Lower leg skin (tissue), 3 donors: Measurements from ENCODE around the gene ZBTB1.

Source experiments
- POLR2A ChIP-seq, 2 donors: fragments of 450-650 bp; IDR thresholded peaks; one replicate each; pipeline ENCODE4 v1.6.1; 2016 to 2017; ENCODE audit warnings: antibody characterized with exemption in 2 of 2, mild to moderate bottlenecking in 1 of 2, moderate library complexity in 1 of 2
- TF ChIP-seq, protein P1 (sequence below), 3 donors: fragments of 450-650 bp; IDR thresholded peaks; one replicate each; pipeline ENCODE4 v1.5.1; 2016; ENCODE audit warnings: antibody characterized with exemption in 3 of 3, mild to moderate bottlenecking in 3 of 3, moderate library complexity in 2 of 3

DNA sequence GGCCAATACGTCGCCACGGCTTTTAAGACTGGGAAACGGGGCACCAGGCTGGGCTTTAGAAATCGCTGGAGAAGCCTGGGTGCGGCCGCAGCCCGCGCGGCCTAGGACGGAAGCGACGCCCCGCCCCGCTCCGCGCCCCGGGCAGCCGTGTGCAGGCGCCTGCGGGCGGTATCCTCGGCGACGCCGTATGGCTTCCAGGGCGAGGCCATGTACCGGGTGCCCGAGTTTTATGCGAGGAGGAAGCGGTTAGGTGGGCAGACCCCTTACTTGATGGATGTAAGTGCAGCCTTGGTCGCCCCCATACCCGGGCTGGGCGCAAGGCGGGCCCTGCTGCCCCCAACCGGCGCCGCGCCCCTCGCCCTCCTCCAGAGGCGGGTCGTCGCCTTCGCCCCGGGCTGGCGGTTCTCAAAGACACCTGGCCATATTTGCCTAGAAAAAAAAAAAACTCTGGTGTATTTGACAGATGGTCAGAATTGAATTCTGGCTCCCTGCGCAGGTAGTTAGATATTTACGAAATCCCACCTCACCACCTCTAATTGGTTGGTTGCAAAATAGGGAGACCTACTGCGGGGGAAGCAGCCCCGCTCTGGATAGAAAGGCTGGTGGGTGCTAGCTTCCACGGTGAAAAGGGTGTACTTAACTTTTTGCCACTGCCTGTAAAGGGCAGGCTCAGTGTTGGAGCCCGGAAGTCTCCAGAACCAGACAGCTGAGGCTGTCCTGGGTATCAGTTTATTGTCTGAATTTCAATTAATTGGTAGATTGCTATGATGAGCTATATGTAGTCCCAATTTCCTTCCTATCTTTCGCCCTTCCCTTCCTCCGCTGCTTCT is 45.4 kb downstream of the ZBTB1 start, which contains the start of gene PPP1R36:
- TF ChIP-seq, protein P1, sequence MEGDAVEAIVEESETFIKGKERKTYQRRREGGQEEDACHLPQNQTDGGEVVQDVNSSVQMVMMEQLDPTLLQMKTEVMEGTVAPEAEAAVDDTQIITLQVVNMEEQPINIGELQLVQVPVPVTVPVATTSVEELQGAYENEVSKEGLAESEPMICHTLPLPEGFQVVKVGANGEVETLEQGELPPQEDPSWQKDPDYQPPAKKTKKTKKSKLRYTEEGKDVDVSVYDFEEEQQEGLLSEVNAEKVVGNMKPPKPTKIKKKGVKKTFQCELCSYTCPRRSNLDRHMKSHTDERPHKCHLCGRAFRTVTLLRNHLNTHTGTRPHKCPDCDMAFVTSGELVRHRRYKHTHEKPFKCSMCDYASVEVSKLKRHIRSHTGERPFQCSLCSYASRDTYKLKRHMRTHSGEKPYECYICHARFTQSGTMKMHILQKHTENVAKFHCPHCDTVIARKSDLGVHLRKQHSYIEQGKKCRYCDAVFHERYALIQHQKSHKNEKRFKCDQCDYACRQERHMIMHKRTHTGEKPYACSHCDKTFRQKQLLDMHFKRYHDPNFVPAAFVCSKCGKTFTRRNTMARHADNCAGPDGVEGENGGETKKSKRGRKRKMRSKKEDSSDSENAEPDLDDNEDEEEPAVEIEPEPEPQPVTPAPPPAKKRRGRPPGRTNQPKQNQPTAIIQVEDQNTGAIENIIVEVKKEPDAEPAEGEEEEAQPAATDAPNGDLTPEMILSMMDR (IDR thresholded peaks at IDR 0.05): no peak
- no peak for TF ChIP-seq POLR2A (IDR thresholded peaks at IDR 0.05)
